ENCODE data around the gene STAT6.

The STAT6 gene

DNA sequence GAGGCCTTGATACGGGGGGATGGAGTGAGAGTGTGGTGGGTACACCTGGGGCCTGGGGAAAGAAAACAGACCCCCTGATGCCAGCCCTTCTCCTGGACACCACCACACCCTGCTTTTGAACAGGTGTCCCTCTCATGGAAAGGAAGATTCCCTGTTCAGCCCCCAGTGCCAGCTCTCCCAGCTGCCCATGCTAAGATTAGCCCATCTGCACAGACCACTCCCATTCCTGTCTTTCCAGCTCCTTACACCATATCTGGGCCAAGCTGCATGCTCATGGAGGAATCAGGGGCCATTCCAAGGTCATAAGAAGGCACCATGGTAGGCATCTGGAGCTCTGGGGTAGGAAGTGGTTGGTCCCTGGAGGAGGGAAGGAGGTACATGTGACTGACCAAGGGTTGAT is 12.6 kb downstream of the STAT6 start:
- DNase-seq (ENCODE audit: insufficient read length, low spot score) (peak; percentile 11), FAIRE-seq (no peak)

DNA sequence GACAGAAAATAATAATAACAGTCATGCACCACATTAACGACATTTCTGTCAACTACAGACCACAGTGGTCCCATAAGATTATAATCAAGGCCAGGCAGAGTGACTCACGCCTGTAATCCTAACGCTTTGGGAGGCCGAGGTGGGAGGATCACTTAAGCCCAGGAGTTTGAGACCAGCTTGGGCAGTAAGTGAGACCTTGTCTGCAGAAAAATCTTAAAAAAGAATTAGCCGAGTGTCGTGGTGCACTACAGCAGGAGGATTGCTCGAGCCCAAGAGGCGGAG is 13.7 kb downstream of the STAT6 start:
- no peak for DNase-seq (ENCODE audit: insufficient read length, low spot score)
- no peak for TF ChIP-seq CTCF (IDR thresholded peaks at IDR 0.05; ENCODE audit: insufficient read depth, missing control alignments)
- no peak for FAIRE-seq

More for the DNA sequence above, 12.6 kb downstream of the STAT6 start:
- TF ChIP-seq CTCF (IDR thresholded peaks at IDR 0.05; ENCODE audit: insufficient read depth, missing control alignments), result no peak

DNA sequence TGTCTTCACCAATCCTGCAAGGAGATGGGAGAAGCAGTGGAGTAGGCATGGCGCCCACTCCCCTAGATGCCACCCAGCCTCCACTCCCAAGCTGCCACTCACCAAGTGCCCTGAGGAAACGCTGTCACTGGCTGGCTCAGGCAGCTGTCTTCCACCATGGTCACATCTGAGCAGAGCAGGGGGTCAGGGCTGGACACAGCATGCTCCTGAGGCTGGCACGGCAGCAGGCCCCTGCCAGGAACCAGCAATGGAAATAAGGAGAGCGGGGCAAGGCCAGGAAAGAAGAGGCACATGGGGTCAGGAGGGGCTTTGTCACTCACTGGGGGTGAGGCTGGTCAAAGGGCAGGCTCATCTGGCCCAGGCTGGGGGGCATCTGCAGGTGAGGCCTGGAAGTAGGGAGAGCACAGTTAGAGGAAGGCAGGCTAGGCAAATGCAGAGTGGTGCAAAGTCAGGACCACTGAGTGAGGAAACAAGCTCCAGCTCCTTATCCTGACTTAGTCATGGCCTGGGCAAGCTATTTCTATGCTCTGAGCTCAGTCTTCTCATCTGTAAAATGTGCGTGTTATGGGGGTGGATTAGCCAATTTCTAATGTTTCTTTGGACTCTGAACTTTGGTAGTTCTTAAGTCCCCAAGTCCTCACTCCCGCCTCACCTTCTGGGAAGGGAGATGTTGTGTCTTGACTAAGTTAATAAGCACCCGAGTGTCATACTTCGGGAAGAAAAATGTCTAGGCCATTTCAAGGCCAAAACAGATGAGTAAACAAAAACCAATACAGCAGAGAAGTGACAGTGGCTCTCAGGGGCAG is 14.2 kb downstream of the STAT6 start:
- DNase-seq (ENCODE audit: insufficient read length, low spot score) (no peak), FAIRE-seq (no peak)
- no peak for TF ChIP-seq CTCF (IDR thresholded peaks at IDR 0.05; ENCODE audit: insufficient read depth, missing control alignments)

DNA sequence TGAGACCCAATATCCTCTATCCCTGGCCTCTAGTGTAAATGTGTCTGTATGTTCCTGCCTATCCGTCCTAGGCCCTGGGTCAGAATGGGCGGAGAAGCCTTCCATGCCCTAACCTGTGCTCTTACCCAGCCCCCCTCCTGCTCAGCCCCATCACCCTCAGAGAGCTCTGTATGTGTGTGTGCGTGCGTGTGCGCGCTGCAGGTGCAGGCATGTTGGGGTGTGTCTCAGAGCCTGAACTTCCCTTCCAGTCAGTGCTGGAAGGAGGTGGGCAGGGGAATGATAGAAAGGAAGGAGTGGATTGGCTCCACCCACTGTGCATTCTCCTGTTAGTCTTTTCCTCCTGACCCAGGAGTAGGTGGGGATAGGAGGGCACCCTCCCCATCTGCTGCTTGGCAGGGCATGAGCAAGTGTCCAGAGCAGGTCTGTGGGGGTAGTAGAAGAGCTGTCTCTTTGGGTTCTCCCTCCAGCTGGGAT is 15.0 kb downstream of the STAT6 start:
- no peak for DNase-seq (ENCODE audit: insufficient read length, low spot score)
- no peak for TF ChIP-seq CTCF (IDR thresholded peaks at IDR 0.05; ENCODE audit: insufficient read depth, missing control alignments)
- FAIRE-seq, result no peak

- DNase-seq (ENCODE audit: insufficient read length, low spot score), result no peak
- FAIRE-seq, result no peak
- no peak for TF ChIP-seq CTCF (IDR thresholded peaks at IDR 0.05; ENCODE audit: insufficient read depth, missing control alignments)
Observed at GRCh38 chr12:57095440-57095839, 15.7 kb downstream of the STAT6 start.

DNA sequence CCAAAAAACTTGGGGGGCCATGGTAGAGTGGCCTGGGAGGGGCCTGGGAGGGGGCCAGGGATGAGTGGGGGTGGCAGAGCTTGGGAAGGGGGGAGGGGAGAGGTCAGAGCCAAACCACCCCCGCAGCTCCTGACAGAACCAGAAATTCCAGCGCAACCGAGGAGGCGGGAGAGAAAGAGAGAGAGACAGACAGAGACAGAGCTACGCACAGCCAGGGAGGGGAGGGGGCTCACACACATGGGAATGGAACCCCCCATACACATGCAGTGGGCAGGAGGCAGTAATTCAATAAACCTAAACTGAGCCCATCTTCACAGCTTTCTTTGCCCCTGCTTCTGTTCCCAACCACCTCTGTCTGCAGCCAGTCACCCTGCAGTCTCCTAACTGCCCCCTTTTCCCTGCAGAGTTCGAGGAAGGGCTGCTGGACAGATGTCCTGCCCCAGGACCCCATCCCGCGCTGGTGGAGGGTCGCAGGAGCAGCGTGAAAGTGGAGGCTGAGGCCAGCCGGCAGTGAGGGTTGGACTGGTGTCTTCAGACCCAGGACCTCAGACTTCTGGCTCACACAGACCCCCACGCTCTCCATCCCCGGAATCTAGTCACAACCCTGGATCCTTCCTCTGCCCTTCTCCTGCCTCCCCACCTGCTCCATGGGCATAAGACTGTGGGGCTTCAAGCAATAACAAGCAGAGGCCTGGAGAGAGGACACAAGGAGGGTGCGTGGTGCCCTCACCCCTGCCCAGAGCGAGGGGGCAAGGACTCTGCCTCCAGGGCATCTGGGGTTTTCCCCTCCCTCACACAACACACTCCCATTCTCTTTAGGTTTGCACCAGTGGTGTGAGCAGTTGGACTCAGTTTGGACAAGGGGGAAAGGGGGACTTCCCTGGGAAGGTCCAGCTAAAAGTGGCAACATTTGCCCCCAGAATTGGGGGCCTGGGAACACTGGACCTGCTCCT is 16.7 kb downstream of the STAT6 start:
- FAIRE-seq, result no peak
- DNase-seq (ENCODE audit: insufficient read length, low spot score), result no peak
- TF ChIP-seq CTCF (IDR thresholded peaks at IDR 0.05; ENCODE audit: insufficient read depth, missing control alignments), result no peak

All from D721Med (cell line).